GM18858 (cell line): ENCODE data around the gene MEIG1.
"Not testable (repeated sequence)": the region's sequence is repeated elsewhere in the genome, so short reads cannot be mapped to it uniquely, and the experiment has no call there.

ENCODE experiments used
- ATAC-seq: cut with Tn5 transposase; IDR thresholded peaks from one replicate; pipeline ENCODE4 v1.9.1; 2021; ENCODE audit not compliant: unreplicated experiment

MEIG1 gene

GRCh38 chr10:14954001-14954770 is 5.0 kb upstream of the MEIG1 start, which contains the start of gene DCLRE1C:
DCLRE1C (minus strand) TSS chr10:14954096; CDS start chr10:14954010, 86 bp downstream.
- ATAC-seq = peak; percentile 60

GRCh38 chr10:14954934-14955333 is 4.3 kb upstream of the MEIG1 start:
- ATAC-seq = no peak

- no peak for ATAC-seq
Observed at GRCh38 chr10:14958872-14959220, 342 bp upstream of the MEIG1 start.

- ATAC-seq = no peak
Observed at GRCh38 chr10:14967897-14968296, 8.7 kb downstream of the MEIG1 start.

- no peak for ATAC-seq
Observed at GRCh38 chr10:14971867-14972448, 12.8 kb downstream of the MEIG1 start.

GRCh38 chr10:14974153-14974998 is 15.2 kb downstream of the MEIG1 start:
- ATAC-seq = not testable (repeated sequence)

GRCh38 chr10:14975672-14976273 is 16.6 kb downstream of the MEIG1 start:
- ATAC-seq = no peak

- ATAC-seq = no peak
Observed at GRCh38 chr10:14982744-14983143, 23.6 kb downstream of the MEIG1 start.

GRCh38 chr10:14989552-14989951 is 30.4 kb downstream of the MEIG1 start:
- ATAC-seq = not testable (repeated sequence)

- ATAC-seq = not testable (repeated sequence)
Observed at GRCh38 chr10:14991035-14991749, 32.0 kb downstream of the MEIG1 start.

GRCh38 chr10:14992336-14992735 is 33.1 kb downstream of the MEIG1 start:
- ATAC-seq = not testable (repeated sequence)

- not testable (repeated sequence) for ATAC-seq
Observed at GRCh38 chr10:14993500-14994455, 34.6 kb downstream of the MEIG1 start.

- ATAC-seq = no peak
Observed at GRCh38 chr10:14995964-14996565, 36.9 kb downstream of the MEIG1 start.

GRCh38 chr10:15013530-15013929 is 54.3 kb downstream of the MEIG1 start:
- ATAC-seq = not testable (repeated sequence)

- no peak for ATAC-seq
Observed at GRCh38 chr10:15015451-15015850, 56.3 kb downstream of the MEIG1 start.

- ATAC-seq = not testable (repeated sequence)
Observed at GRCh38 chr10:15020966-15021365, 61.8 kb downstream of the MEIG1 start.
